Muscle of arm (tissue), 12 donors: ENCODE data around the gene IL4. TPM values are rescaled to one million over a fixed set of nuclear protein-coding genes. Genes with fewer than 3 reads are reported as not detected.

Source experiments
- DNase-seq: peaks from one replicate; pipeline ENCODE4 v3.0.0-alpha.2; 2013
- polyA plus RNA-seq, 12 donors: library from polyadenylated mRNA; unstranded; fragments of 120-200 nt; gene quantifications; one replicate each; pipeline ENCODE4 v1.2.1, GENCODE V29; 2013; ENCODE audit not compliant: insufficient read length in 12 of 12

IL4 gene
- polyA plus RNA-seq, 12 donors: not detected

GRCh38 chr5:132673488-132673887 lies 301 bp upstream of the IL4 start:
- DNase-seq: no peak

- DNase-seq: peak; percentile 23
Observed at GRCh38 chr5:132674671-132675506, 1.1 kb downstream of the IL4 start.

- no peak for DNase-seq
Observed at GRCh38 chr5:132675936-132676689, 2.3 kb downstream of the IL4 start.

- DNase-seq: no peak
Observed at GRCh38 chr5:132677191-132677590, 3.4 kb downstream of the IL4 start.

- DNase-seq: no peak
Observed at GRCh38 chr5:132677682-132678400, 4.1 kb downstream of the IL4 start.

- no peak for DNase-seq
Observed at GRCh38 chr5:132678735-132679134, 4.9 kb downstream of the IL4 start.

- no peak for DNase-seq
Observed at GRCh38 chr5:132679166-132679565, 5.4 kb downstream of the IL4 start.

- DNase-seq: no peak
Observed at GRCh38 chr5:132679717-132680380, 6.1 kb downstream of the IL4 start.

GRCh38 chr5:132680780-132681475 lies 7.1 kb downstream of the IL4 start:
- DNase-seq: no peak

GRCh38 chr5:132681476-132681831 lies 7.7 kb downstream of the IL4 start:
- DNase-seq: no peak

GRCh38 chr5:132681983-132682382 lies 8.2 kb downstream of the IL4 start:
- DNase-seq: no peak

GRCh38 chr5:132684491-132684890 lies 10.7 kb downstream of the IL4 start:
- DNase-seq: no peak

GRCh38 chr5:132684922-132685720 lies 11.3 kb downstream of the IL4 start:
- no peak for DNase-seq

GRCh38 chr5:132686193-132686592 lies 12.4 kb downstream of the IL4 start:
- DNase-seq: no peak

- no peak for DNase-seq
Observed at GRCh38 chr5:132687995-132688394, 14.2 kb downstream of the IL4 start.

GRCh38 chr5:132688536-132689339 lies 14.9 kb downstream of the IL4 start:
- DNase-seq: no peak

- DNase-seq: no peak
Observed at GRCh38 chr5:132689513-132689912, 15.7 kb downstream of the IL4 start.

- no peak for DNase-seq
Observed at GRCh38 chr5:132690156-132690555, 16.4 kb downstream of the IL4 start.
